GM23248 (cell line): Measurements from ENCODE around the gene HMG20B. TPM values are rescaled to one million over a fixed set of nuclear protein-coding genes. Genes with fewer than 3 reads are reported as not detected.
"Not testable (repeated sequence)": the region's sequence is repeated elsewhere in the genome, so short reads cannot be mapped to it uniquely, and the experiment has no call there.

Experiments
- DNase-seq: peaks from one replicate; pipeline ENCODE4 v3.0.0-alpha.2; 2015
- H2AFZ ChIP-seq: fragments of 200-600 bp; sonication (generic); 2 replicates; pipeline ENCODE4 v1.6.1; 2016; ENCODE audit warnings: antibody characterized with exemption
- H3F3A ChIP-seq: fragments of 200-600 bp; sonication (generic); 2 replicates; pipeline ENCODE4 v1.6.1; 2016; ENCODE audit warnings: mild to moderate bottlenecking, antibody characterized with exemption, mixed run types; ENCODE audit not compliant: insufficient read depth
- H3K27ac ChIP-seq: fragments of 200-600 bp; sonication (generic); 2 replicates; pipeline ENCODE4 v1.5.1; 2016; ENCODE audit warnings: mild to moderate bottlenecking
- H3K27me3 ChIP-seq: fragments of 200-600 bp; sonication (generic); replicated peaks from 2 replicates; pipeline ENCODE4 v1.6.1; 2016; ENCODE audit warnings: mild to moderate bottlenecking; ENCODE audit not compliant: insufficient read depth
- H3K36me3 ChIP-seq: fragments of 200-600 bp; sonication (generic); 2 replicates; pipeline ENCODE4 v1.6.1; 2016; ENCODE audit warnings: low read depth, mild to moderate bottlenecking
- H3K4me1 ChIP-seq: fragments of 200-600 bp; sonication (generic); 2 replicates; pipeline ENCODE4 v1.6.1; 2016; ENCODE audit warnings: mild to moderate bottlenecking; ENCODE audit not compliant: insufficient read depth
- H3K4me2 ChIP-seq: fragments of 200-600 bp; sonication (generic); one replicate; pipeline ENCODE4 v1.6.1; 2016; ENCODE audit warnings: mild to moderate bottlenecking; ENCODE audit not compliant: unreplicated experiment
- H3K4me3 ChIP-seq: fragments of 200-600 bp; sonication (generic); 2 replicates; pipeline ENCODE4 v1.5.1; 2016; ENCODE audit warnings: mild to moderate bottlenecking
- H3K79me2 ChIP-seq: fragments of 200-600 bp; sonication (generic); 2 replicates; pipeline ENCODE4 v1.6.1; 2016; ENCODE audit warnings: mild to moderate bottlenecking; ENCODE audit not compliant: insufficient read depth
- H3K9ac ChIP-seq: fragments of 200-600 bp; sonication (generic); 2 replicates; pipeline ENCODE4 v1.6.1; 2016; ENCODE audit warnings: mild to moderate bottlenecking
- H3K9me2 ChIP-seq: fragments of 200-600 bp; sonication (generic); 2 replicates; pipeline ENCODE4 v1.6.1; 2016; ENCODE audit warnings: mixed run types, mild to moderate bottlenecking, moderate library complexity; ENCODE audit not compliant: insufficient read depth
- H3K9me3 ChIP-seq: fragments of 200-600 bp; sonication (generic); one replicate; pipeline ENCODE4 v1.6.1; 2017; ENCODE audit warnings: low read depth
- H4K20me1 ChIP-seq: fragments of 200-600 bp; sonication (generic); 2 replicates; pipeline ENCODE4 v1.6.0; 2016; ENCODE audit not compliant: insufficient read depth
- EZH2 ChIP-seq: fragments of 200-600 bp; sonication (generic); IDR thresholded peaks from 2 replicates; pipeline ENCODE4 v1.6.1; 2018; ENCODE audit warnings: antibody characterized with exemption, mild to moderate bottlenecking; ENCODE audit not compliant: insufficient read depth, poor library complexity, severe bottlenecking
- EZH2phosphoT487 ChIP-seq: fragments of 200-600 bp; sonication (generic); IDR thresholded peaks from 2 replicates; pipeline ENCODE4 v1.6.1; 2018; ENCODE audit warnings: antibody characterized with exemption, moderate library complexity, mild to moderate bottlenecking, low read depth; ENCODE audit not compliant: insufficient read depth
- WGBS, 2 experiments: methylation state at CpG; one replicate each; pipeline ENCODE4 v1.1.6; 2015 to 2017; ENCODE audit warnings: low lambda C conversion rate in 2 of 2, low coverage in 1 of 2; ENCODE audit errors: missing lambda C conversion rate in 2 of 2; 5-methylcytosine and 5-hydroxymethylcytosine counted together
- in situ Hi-C: fragments of 300-500 bp; cut with MboI; formaldehyde crosslinking; loops from 2 replicates; pipeline ENCODE4 v1.15.0; 2020
- polyA plus RNA-seq: library from polyadenylated mRNA; unstranded; fragments of >200 nt; fragmentation: Nextera tagmentation; extraction: Ambion mirVana; gene quantifications from 2 replicates; pipeline ENCODE4 v1.2.1, GENCODE V29; 2016
- total RNA-seq: library from RNA; depleted of rRNA; stranded (reverse); fragments of >200 nt; shearing (Covaris generic); gene quantifications from 2 replicates; pipeline ENCODE4 v1.2.3, GENCODE V29; 2014

The HMG20B gene
- total and polyA plus RNA-seq, 2 experiments from 2014 or later, result 83.9 to 112 TPM

DNA sequence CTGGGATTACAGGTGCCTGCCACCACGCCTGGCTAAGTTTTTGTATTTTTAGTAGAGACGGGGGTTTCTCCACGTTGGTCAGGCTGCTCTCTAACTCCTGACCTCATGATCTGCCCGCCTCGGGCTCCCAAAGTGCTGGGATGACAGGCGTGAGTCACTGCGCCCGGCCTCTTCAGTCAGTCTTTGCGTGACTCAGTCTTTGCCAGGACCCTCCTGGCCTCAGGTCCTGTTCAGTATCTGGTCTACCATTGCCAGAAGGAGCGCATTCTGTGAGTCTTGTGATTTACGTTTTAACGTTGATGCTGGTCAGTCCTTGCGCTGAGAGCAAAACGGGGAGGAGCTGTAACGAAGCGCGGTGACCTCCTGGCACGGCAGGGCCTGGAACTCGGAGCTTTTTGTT lies 7.6 kb upstream of the HMG20B start:
- no peak overlapping the region for H2AFZ ChIP-seq
- 86 to 87% methylated on average over 19 of the region's 19 CpGs for WGBS, 2 experiments
- TF ChIP-seq EZH2 (no peak), EZH2phosphoT487 (no peak)

DNA sequence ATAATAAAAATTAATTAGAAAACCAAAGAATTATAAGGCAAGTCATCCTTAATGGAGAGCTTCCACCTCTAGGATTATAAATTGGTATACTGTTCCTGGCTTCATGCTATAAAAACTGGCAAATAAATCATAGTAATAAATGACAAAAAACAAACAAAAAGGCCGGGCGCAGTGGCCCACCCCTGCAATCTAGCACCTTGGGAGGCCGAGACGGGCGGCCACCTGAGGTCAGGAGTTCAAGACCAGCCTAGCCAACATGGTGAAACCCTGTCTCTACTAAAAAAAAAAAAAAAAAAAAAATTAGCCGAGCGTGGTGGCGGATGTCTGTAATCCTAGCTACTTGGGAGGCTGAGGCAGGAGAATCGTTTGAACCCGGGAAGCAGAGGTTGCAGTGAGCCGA lies 2.7 kb upstream of the HMG20B start:
- H3K36me3 ChIP-seq, H3K4me2 ChIP-seq, in situ Hi-C loops, H3K4me1 ChIP-seq, H3K27me3 ChIP-seq, H3K27ac ChIP-seq, H3K9me2 ChIP-seq, H3F3A ChIP-seq, H3K4me3 ChIP-seq, H3K9me3 ChIP-seq, H3K79me2 ChIP-seq, DNase-seq, H2AFZ ChIP-seq, H3K9ac ChIP-seq, H4K20me1 ChIP-seq: not testable (repeated sequence)
- WGBS, 2 experiments, result 74 to 76% methylated on average over 11 of the region's 11 CpGs

More for the DNA sequence above, 7.6 kb upstream of the HMG20B start:
- no peak overlapping the region for H3K4me2 ChIP-seq
- no peaks in the 10 kb centered on the region for H3K4me1 ChIP-seq
- no peak overlapping the region for H3K27ac ChIP-seq
- H3K4me3 ChIP-seq, result no peak overlapping the region
- no peaks in the 10 kb centered on the region for H3K9me3 ChIP-seq
- no peaks in the 10 kb centered on the region for H3K36me3 ChIP-seq
- in situ Hi-C loops, result no loop called here
- no peaks in the 10 kb centered on the region for H3K79me2 ChIP-seq
- H3K9me2 ChIP-seq, result no peaks in the 10 kb centered on the region
- H4K20me1 ChIP-seq, result no peaks in the 10 kb centered on the region
- no peak overlapping the region for H3K9ac ChIP-seq
- no peaks in the 10 kb centered on the region for H3K27me3 ChIP-seq
- DNase-seq, result no peak
- no peaks in the 10 kb centered on the region for H3F3A ChIP-seq

DNA sequence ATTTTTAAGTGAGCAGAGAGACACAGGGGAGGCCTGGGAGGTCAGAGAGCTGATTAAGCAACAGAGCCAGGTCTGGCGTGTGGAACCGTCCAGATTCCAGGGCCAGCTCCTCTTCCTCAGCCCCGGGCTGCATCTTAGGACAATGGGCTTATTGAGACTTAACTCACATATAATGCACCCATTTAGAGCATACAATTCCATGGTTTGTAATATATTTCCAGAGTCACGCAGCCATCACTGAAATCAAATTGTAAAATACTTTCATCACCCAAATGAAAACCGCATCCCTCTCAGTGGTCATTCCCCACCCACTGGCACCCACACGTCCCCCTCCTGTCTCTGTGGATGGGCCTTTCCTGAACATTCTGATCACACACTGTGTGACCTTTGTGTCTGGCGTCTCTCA lies 2.1 kb upstream of the HMG20B start:
- Histone ChIP-seq H3K9me2 (no peaks in the 10 kb centered on the region), H3K4me2 (no peak overlapping the region), H2AFZ (no peak overlapping the region), H3K4me1 (no peaks in the 10 kb centered on the region), H3K36me3 (no peaks in the 10 kb centered on the region), H3F3A (peaks cover 11% of the 10 kb centered on the region; the same call in 1 of the 2 replicates), H3K4me3 (no peak overlapping the region), H3K79me2 (no peaks in the 10 kb centered on the region; the same call in 1 of the 2 replicates), H4K20me1 (no peaks in the 10 kb centered on the region), H3K9me3 (no peaks in the 10 kb centered on the region), H3K27me3 (no peaks in the 10 kb centered on the region), H3K9ac (no peak overlapping the region), H3K27ac (no peak overlapping the region)
- 67 to 75% methylated on average over 7 of the region's 7 CpGs for WGBS, 2 experiments
- no peak for TF ChIP-seq EZH2
- no peak for TF ChIP-seq EZH2phosphoT487
- no peak for DNase-seq
- in situ Hi-C loops, result no loop called here

- peak; percentile 100 for DNase-seq
- Histone ChIP-seq H3K79me2 (no peaks in the 10 kb centered on the region; the same call in 1 of the 2 replicates), H3K4me1 (peaks cover 7% of the 10 kb centered on the region; the same call in 1 of the 2 replicates), H3K9me2 (no peaks in the 10 kb centered on the region), H3K27ac (no peak overlapping the region), H3K4me3 (peak overlapping the region; percentile 93), H3K36me3 (no peaks in the 10 kb centered on the region), H3K9ac (peak overlapping the region; percentile 81), H3K9me3 (no peaks in the 10 kb centered on the region), H3F3A (peaks cover 11% of the 10 kb centered on the region), H2AFZ (peak overlapping the region; percentile 99), H3K4me2 (peak overlapping the region; percentile 92), H4K20me1 (no peaks in the 10 kb centered on the region), H3K27me3 (no peaks in the 10 kb centered on the region)
- TF ChIP-seq EZH2phosphoT487, result no peak
- no peak for TF ChIP-seq EZH2
- 3% methylated on average over 48 of the region's 48 CpGs for WGBS, 2 experiments
- in situ Hi-C loops, result no loop called here
Observed at GRCh38 chr19:3572132-3572854, 451 bp upstream of the HMG20B start.
